Gastrocnemius medialis (tissue), 4 donors: Measurements from ENCODE around the gene NMT2. TPM values are rescaled to one million over a fixed set of nuclear protein-coding genes. Genes with fewer than 3 reads are reported as not detected.

Experiments used
- ATAC-seq, 2 donors: fragments of 150-250 bp; one replicate each; pipeline ENCODE4 v1.9.1; 2016
- DNase-seq, 2 donors: peaks; one replicate each; pipeline ENCODE4 v3.0.0-alpha.2; 2019
- H3K27ac ChIP-seq, 4 donors: fragments of 200-600 bp; sonication (generic); 1 replicate in 1 of 4; 2 replicates in 3 of 4; pipeline ENCODE4 v1.5.1; 2016 to 2018; ENCODE audit warnings: mild to moderate bottlenecking in 2 of 4, moderate library complexity in 1 of 4
- H3K27me3 ChIP-seq, 3 donors: fragments of 200-600 bp; sonication (generic) in 2 of 3; 1 replicate in 1 of 3; 2 replicates in 2 of 3; pipeline versions ENCODE4 v1.5.1 to v1.6.0; 2016 to 2019; ENCODE audit warnings: mild to moderate bottlenecking in 1 of 3, moderate library complexity in 1 of 3
- H3K36me3 ChIP-seq, 2 donors: fragments of 200-600 bp; sonication (generic) in 1 of 2; one replicate each; pipeline ENCODE4 v1.5.1; 2017 to 2018
- H3K4me1 ChIP-seq, 2 donors: fragments of 200-600 bp; sonication (generic) in 1 of 2; one replicate each; pipeline ENCODE4 v1.5.1; 2016 to 2017; ENCODE audit warnings: mild to moderate bottlenecking in 2 of 2
- H3K4me3 ChIP-seq, 4 donors: fragments of 200-600 bp; sonication (generic) in 3 of 4; 1 replicate in 1 of 4; 2 replicates in 3 of 4; pipeline ENCODE4 v1.5.1; 2016 to 2019; ENCODE audit warnings: mild to moderate bottlenecking in 2 of 4
- H3K9me3 ChIP-seq, 3 donors: fragments of 200-600 bp; sonication (generic) in 2 of 3; 1 replicate in 1 of 3; 2 replicates in 2 of 3; pipeline ENCODE4 v1.5.1; 2016 to 2019
- POLR2A ChIP-seq, 2 donors: fragments of 450-650 bp; IDR thresholded peaks; one replicate each; pipeline ENCODE4 v1.6.1; 2017; ENCODE audit warnings: antibody characterized with exemption in 2 of 2, mild to moderate bottlenecking in 2 of 2, moderate library complexity in 2 of 2
- in situ Hi-C, 4 donors: fragments of 200-750 bp; cut with MboI; loops; one replicate each; pipeline versions ENCODE4 v1.15.0 to v1.8.0; 2017; ENCODE audit warnings: low sequenced_read_pairs in 4 of 4
- intact Hi-C: fragments of 100-400 bp; cut with DNase I; formaldehyde crosslinking; loops from one replicate; pipeline ENCODE4 v1.15.1; 2023; ENCODE audit warnings: low total_unique reads
- total RNA-seq, 4 donors: library from RNA; depleted of rRNA; stranded (reverse); fragments of >200 nt; gene quantifications; one replicate each; pipeline versions ENCODE4 v1.1.0 to v1.2.3, GENCODE V29; 2016
- TF ChIP-seq, protein P1 (sequence below), 5 experiments: fragments of 450-650 bp in 3 of 5; fragments of 200-600 bp in 2 of 5; sonication (generic) in 2 of 5; IDR thresholded peaks in 4 of 5; conservative IDR thresholded peaks in 1 of 5; 1 replicate in 4 of 5; 2 replicates in 1 of 5; pipeline ENCODE4 v1.5.1; 2016 to 2019; ENCODE audit warnings: antibody characterized with exemption in 5 of 5, mild to moderate bottlenecking in 3 of 5, moderate library complexity in 3 of 5

NMT2 gene
- total RNA-seq, 4 donors from 2014 or later, result 6.0 to 10.3 (median 8.2) TPM

DNA sequence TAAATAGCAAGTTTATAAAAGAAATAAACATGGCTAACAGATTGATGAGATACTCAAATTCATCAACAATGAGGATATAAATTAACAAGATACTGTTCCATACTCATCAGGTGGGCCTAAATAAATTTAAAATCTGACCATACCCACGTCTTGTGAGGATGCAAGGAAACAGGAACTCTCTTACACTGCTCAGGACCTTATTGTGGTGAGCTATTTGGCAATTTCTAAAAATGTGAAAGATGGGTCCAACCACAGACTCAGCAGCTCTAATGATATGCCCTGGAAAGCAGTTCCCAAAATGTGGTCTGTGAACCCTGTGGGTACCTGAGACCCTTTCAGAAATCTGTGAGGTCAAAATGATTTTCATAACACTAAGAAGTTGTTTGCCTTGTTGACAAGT, 49.9 kb downstream of the NMT2 start:
- H3K4me1 ChIP-seq, result no peaks in the 10 kb centered on the region
- H3K4me3 ChIP-seq, result no peak overlapping the region
- no peaks in the 10 kb centered on the region for H3K27me3 ChIP-seq
- in situ Hi-C loops, result no loop called here
- TF ChIP-seq, protein P1, sequence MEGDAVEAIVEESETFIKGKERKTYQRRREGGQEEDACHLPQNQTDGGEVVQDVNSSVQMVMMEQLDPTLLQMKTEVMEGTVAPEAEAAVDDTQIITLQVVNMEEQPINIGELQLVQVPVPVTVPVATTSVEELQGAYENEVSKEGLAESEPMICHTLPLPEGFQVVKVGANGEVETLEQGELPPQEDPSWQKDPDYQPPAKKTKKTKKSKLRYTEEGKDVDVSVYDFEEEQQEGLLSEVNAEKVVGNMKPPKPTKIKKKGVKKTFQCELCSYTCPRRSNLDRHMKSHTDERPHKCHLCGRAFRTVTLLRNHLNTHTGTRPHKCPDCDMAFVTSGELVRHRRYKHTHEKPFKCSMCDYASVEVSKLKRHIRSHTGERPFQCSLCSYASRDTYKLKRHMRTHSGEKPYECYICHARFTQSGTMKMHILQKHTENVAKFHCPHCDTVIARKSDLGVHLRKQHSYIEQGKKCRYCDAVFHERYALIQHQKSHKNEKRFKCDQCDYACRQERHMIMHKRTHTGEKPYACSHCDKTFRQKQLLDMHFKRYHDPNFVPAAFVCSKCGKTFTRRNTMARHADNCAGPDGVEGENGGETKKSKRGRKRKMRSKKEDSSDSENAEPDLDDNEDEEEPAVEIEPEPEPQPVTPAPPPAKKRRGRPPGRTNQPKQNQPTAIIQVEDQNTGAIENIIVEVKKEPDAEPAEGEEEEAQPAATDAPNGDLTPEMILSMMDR (IDR thresholded peaks at IDR 0.05 in 4 of 5, conservative IDR thresholded peaks at IDR 0.05 in 1 of 5), result no peak
- TF ChIP-seq POLR2A (IDR thresholded peaks at IDR 0.05), result no peak
- intact Hi-C loops, result no loop called here
- peaks cover 3 to 24% of the 10 kb centered on the region in 2 donors for H3K36me3 ChIP-seq
- DNase-seq (no peak), ATAC-seq (no peak)
- no peaks in the 10 kb centered on the region for H3K9me3 ChIP-seq
- H3K27ac ChIP-seq, result no peak overlapping the region

DNA sequence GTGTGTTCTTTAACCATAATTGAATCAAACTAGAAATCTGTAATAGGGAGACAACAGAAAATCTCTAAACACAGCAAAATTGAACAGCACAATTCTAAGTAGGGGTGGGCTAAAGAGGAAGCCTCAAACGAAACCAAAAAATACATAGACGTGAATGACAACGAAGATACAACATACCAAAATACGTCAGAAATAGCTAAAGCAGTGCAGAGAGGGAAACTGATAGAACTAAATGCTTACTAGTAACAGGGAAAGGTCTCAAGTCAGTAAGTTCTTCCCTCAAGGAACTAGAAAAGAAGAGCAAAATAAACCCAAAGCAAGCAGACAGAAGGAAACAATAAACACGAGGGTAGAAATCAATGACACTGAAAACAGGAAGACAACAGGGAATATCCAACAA, 52.3 kb downstream of the NMT2 start:
- DNase-seq (no peak), ATAC-seq (no peak)
- Histone ChIP-seq H3K4me3 (no peak overlapping the region), H3K4me1 (no peaks in the 10 kb centered on the region), H3K27me3 (no peaks in the 10 kb centered on the region), H3K27ac (no peak overlapping the region), H3K36me3 (peaks cover 3 to 35% of the 10 kb centered on the region in 2 donors), H3K9me3 (no peaks in the 10 kb centered on the region)
- in situ Hi-C loops (no loop called here), intact Hi-C loops (no loop called here)
- TF ChIP-seq, protein P1 (IDR thresholded peaks at IDR 0.05 in 4 of 5, conservative IDR thresholded peaks at IDR 0.05 in 1 of 5), result no peak
- no peak for TF ChIP-seq POLR2A (IDR thresholded peaks at IDR 0.05)

DNA sequence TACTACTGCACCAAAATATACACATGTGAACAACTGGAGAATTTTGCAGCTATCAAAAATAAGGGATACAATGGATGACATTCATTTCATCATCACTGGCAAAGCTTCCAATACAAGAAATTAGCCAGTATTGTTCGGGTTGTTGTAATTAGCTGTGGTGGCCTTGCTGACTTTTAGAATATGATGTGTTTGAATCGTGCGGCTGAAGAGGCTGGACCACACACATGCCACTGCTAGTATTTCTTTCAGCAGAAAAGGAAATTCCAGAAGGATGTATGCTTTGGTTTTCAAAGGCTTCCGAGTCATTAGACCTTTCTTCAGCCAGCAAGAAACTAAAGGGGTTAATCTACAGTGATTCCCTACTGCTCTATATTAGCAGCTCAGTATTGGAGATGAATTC, 54.7 kb downstream of the NMT2 start:
- no peaks in the 10 kb centered on the region for H3K9me3 ChIP-seq
- no peaks in the 10 kb centered on the region for H3K4me1 ChIP-seq
- peaks cover 5 to 38% of the 10 kb centered on the region in 2 donors for H3K36me3 ChIP-seq
- no peak overlapping the region for H3K27ac ChIP-seq
- no peak for TF ChIP-seq POLR2A (IDR thresholded peaks at IDR 0.05)
- TF ChIP-seq, protein P1 (IDR thresholded peaks at IDR 0.05 in 4 of 5, conservative IDR thresholded peaks at IDR 0.05 in 1 of 5), result no peak
- ATAC-seq (no peak), DNase-seq (no peak)
- H3K4me3 ChIP-seq, result no peak overlapping the region
- intact Hi-C loops, result no loop called here
- no peaks in the 10 kb centered on the region for H3K27me3 ChIP-seq
- in situ Hi-C loops, result no loop called here

DNA sequence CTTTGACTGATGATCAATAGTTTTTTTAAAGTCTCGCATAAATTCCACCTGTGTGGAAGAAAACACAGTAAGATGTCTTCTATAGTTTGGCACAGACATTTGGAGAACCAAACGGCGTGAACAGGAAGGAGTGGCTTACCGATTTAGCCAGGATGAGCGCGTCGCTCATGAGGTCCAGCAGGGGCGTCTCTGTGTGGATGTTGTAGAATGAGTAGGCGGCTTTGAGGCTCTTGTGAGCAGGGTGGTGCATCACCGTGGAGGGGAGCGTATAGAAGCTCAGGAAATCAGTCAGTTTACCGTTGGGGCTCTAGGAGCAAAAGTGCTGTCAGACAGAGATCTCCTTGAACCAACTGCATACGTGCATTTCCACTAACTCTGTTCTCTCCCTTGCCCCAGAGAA, 55.8 kb downstream of the NMT2 start:
- intact Hi-C loops, result no loop called here
- H3K36me3 ChIP-seq, result peaks cover 4 to 39% of the 10 kb centered on the region in 2 donors
- ATAC-seq (no peak), DNase-seq (no peak)
- no peaks in the 10 kb centered on the region for H3K9me3 ChIP-seq
- no peak for TF ChIP-seq POLR2A (IDR thresholded peaks at IDR 0.05)
- TF ChIP-seq, protein P1 (IDR thresholded peaks at IDR 0.05 in 4 of 5, conservative IDR thresholded peaks at IDR 0.05 in 1 of 5), result no peak
- no peaks in the 10 kb centered on the region for H3K27me3 ChIP-seq
- H3K4me1 ChIP-seq, result no peaks in the 10 kb centered on the region
- H3K27ac ChIP-seq, result no peak overlapping the region
- no peak overlapping the region for H3K4me3 ChIP-seq
- in situ Hi-C loops, result no loop called here
